Measurements from ENCODE around the gene BANF1. TPM values are rescaled to one million over a fixed set of nuclear protein-coding genes. Genes with fewer than 3 reads are reported as not detected.

Gene BANF1
- total RNA-seq, 1 donor from 2014 or later = 215 TPM

GRCh38 chr11:66026017-66026529 lies 23.8 kb downstream of the BANF1 start, which contains the start of gene CATSPER1:
CATSPER1 (minus strand) TSS chr11:66026479; CDS start chr11:66026379, 100 bp downstream.
- H3K27me3 ChIP-seq (ENCODE audit: low read depth) = peaks cover 18% of the 10 kb centered on the region
- no peaks in the 10 kb centered on the region for H3K9me3 ChIP-seq (replicated peaks)
- DNase-seq = no peak
- H3K4me1 ChIP-seq = peaks cover 10% of the 10 kb centered on the region
- TF ChIP-seq CTCF (IDR thresholded peaks at IDR 0.05; ENCODE audit: borderline replicate concordance) = no peak
- no peak within 1 kb of the TSS for H3K4me3 ChIP-seq
- no peaks in the 10 kb centered on the region for H3K36me3 ChIP-seq
- no peak within 1 kb of the TSS for H3K27ac ChIP-seq (replicated peaks)
- intact Hi-C loops (cut with micrococcal nuclease) = no loop called here

- Histone ChIP-seq H3K4me3 (no peak overlapping the region), H3K4me1 (peaks cover 5% of the 10 kb centered on the region), H3K36me3 (no peaks in the 10 kb centered on the region), H3K9me3 (replicated peaks) (no peaks in the 10 kb centered on the region), H3K27ac (replicated peaks) (no peak overlapping the region), H3K27me3 (ENCODE audit: low read depth) (peaks cover 4% of the 10 kb centered on the region)
- no peak for TF ChIP-seq CTCF (IDR thresholded peaks at IDR 0.05; ENCODE audit: borderline replicate concordance)
- intact Hi-C loops (cut with micrococcal nuclease) = no loop called here
- no peak for DNase-seq
These were observed 30.8 kb downstream of the BANF1 start for GRCh38 chr11:66032957-66033735.

- H3K4me3 ChIP-seq = no peak overlapping the region
- H3K4me1 ChIP-seq = peaks cover 5% of the 10 kb centered on the region
- H3K27ac ChIP-seq (replicated peaks) = no peak overlapping the region
- no peak for DNase-seq
- no peak for TF ChIP-seq CTCF (IDR thresholded peaks at IDR 0.05; ENCODE audit: borderline replicate concordance)
- intact Hi-C loops (cut with micrococcal nuclease) = no loop called here
- H3K36me3 ChIP-seq = no peaks in the 10 kb centered on the region
- no peaks in the 10 kb centered on the region for H3K9me3 ChIP-seq (replicated peaks)
- peaks cover 4% of the 10 kb centered on the region for H3K27me3 ChIP-seq (ENCODE audit: low read depth)
These were observed 33.5 kb downstream of the BANF1 start for GRCh38 chr11:66035653-66036333.

GRCh38 chr11:66036334-66036710 lies 34.0 kb downstream of the BANF1 start:
- no peaks in the 10 kb centered on the region for H3K36me3 ChIP-seq
- peaks cover 4% of the 10 kb centered on the region for H3K27me3 ChIP-seq (ENCODE audit: low read depth)
- no peak for TF ChIP-seq CTCF (IDR thresholded peaks at IDR 0.05; ENCODE audit: borderline replicate concordance)
- peaks cover 5% of the 10 kb centered on the region for H3K4me1 ChIP-seq
- H3K4me3 ChIP-seq = no peak overlapping the region
- H3K9me3 ChIP-seq (replicated peaks) = no peaks in the 10 kb centered on the region
- DNase-seq = no peak
- no peak overlapping the region for H3K27ac ChIP-seq (replicated peaks)
- intact Hi-C loops (cut with micrococcal nuclease) = no loop called here

GRCh38 chr11:66037327-66037726 lies 35.0 kb downstream of the BANF1 start:
- H3K9me3 ChIP-seq (replicated peaks) = no peaks in the 10 kb centered on the region
- DNase-seq = no peak
- TF ChIP-seq CTCF (IDR thresholded peaks at IDR 0.05; ENCODE audit: borderline replicate concordance) = no peak
- no peak overlapping the region for H3K27ac ChIP-seq (replicated peaks)
- H3K36me3 ChIP-seq = no peaks in the 10 kb centered on the region
- H3K4me3 ChIP-seq = no peak overlapping the region
- H3K27me3 ChIP-seq (ENCODE audit: low read depth) = peaks cover 4% of the 10 kb centered on the region
- intact Hi-C loops (cut with micrococcal nuclease) = no loop called here
- peaks cover 5% of the 10 kb centered on the region for H3K4me1 ChIP-seq

All from left ventricle myocardium inferior (tissue), 1 donor.